Thyroid gland (tissue), 4 donors: ENCODE measurements around the gene GALNT10.

Source experiments
- CTCF ChIP-seq, 6 experiments: fragments of 200-600 bp in 3 of 6; fragments of 450-650 bp in 3 of 6; sonication (generic) in 3 of 6; IDR thresholded peaks; one replicate each; pipeline ENCODE4 v1.5.1; 2016 to 2019; ENCODE audit warnings: antibody characterized with exemption in 6 of 6, mild to moderate bottlenecking in 2 of 6, inconsistent platforms in 1 of 6, moderate library complexity in 1 of 6
- POLR2A ChIP-seq, 2 donors: fragments of 450-650 bp; IDR thresholded peaks; one replicate each; pipeline ENCODE4 v1.6.1; 2017; ENCODE audit warnings: antibody characterized with exemption in 2 of 2, mild to moderate bottlenecking in 2 of 2, moderate library complexity in 1 of 2

- TF ChIP-seq CTCF (IDR thresholded peaks at IDR 0.05) (no peak), POLR2A (IDR thresholded peaks at IDR 0.05) (no peak)
Measured at GRCh38 chr5:154276261-154276972, 85.9 kb downstream of the GALNT10 start.
